HG03354 (cell line): ENCODE data around the gene HYOU1.
"Not testable (repeated sequence)": the region's sequence is repeated elsewhere in the genome, so short reads cannot be mapped to it uniquely, and the experiment has no call there.

Experiments
- ATAC-seq: cut with Tn5 transposase; IDR thresholded peaks from one replicate; pipeline ENCODE4 v1.9.1; 2021; ENCODE audit warnings: mild to moderate bottlenecking; ENCODE audit not compliant: unreplicated experiment, poor library complexity, severe bottlenecking

Gene HYOU1

GRCh38 chr11:119025978-119026766 is 30.8 kb downstream of the HYOU1 start:
- no peak for ATAC-seq

- ATAC-seq = no peak
Measured at GRCh38 chr11:119025541-119025940, 31.5 kb downstream of the HYOU1 start.

GRCh38 chr11:119025099-119025473 is 31.9 kb downstream of the HYOU1 start:
- ATAC-seq = no peak

- no peak for ATAC-seq
Measured at GRCh38 chr11:119024430-119025098, 32.4 kb downstream of the HYOU1 start.

GRCh38 chr11:119023741-119024140 is 33.3 kb downstream of the HYOU1 start:
- ATAC-seq = no peak

GRCh38 chr11:119021631-119022030 is 35.4 kb downstream of the HYOU1 start:
- no peak for ATAC-seq

GRCh38 chr11:119019996-119020395 is 37.0 kb downstream of the HYOU1 start:
- no peak for ATAC-seq

- peak; percentile 87 for ATAC-seq
Measured at GRCh38 chr11:119018074-119018938, 38.7 kb downstream of the HYOU1 start, which contains the start of the genes RPS25 and TRAPPC4. RPS25 (minus strand) TSS chr11:119018343; CDS start chr11:119018284, 59 bp downstream. TRAPPC4 (plus strand) TSS chr11:119018766; CDS start chr11:119018796, 30 bp downstream.

- ATAC-seq = not testable (repeated sequence)
Measured at GRCh38 chr11:119017377-119017776, 39.6 kb downstream of the HYOU1 start.

- no peak for ATAC-seq
Measured at GRCh38 chr11:119016216-119017009, 40.6 kb downstream of the HYOU1 start.

GRCh38 chr11:119015054-119015611 is 41.9 kb downstream of the HYOU1 start:
- no peak for ATAC-seq

- no peak for ATAC-seq
Measured at GRCh38 chr11:119014209-119014924, 42.6 kb downstream of the HYOU1 start.

- no peak for ATAC-seq
Measured at GRCh38 chr11:119012629-119013170, 44.3 kb downstream of the HYOU1 start.

GRCh38 chr11:119011476-119012053 is 45.4 kb downstream of the HYOU1 start:
- ATAC-seq = no peak

- ATAC-seq = no peak
Measured at GRCh38 chr11:119006656-119007055, 50.3 kb downstream of the HYOU1 start.

- ATAC-seq = no peak
Measured at GRCh38 chr11:119000906-119001305, 56.1 kb downstream of the HYOU1 start.

GRCh38 chr11:118998822-118999221 is 58.2 kb downstream of the HYOU1 start:
- no peak for ATAC-seq

- ATAC-seq = peak; percentile 10
Measured at GRCh38 chr11:118998388-118998717, 58.7 kb downstream of the HYOU1 start.
